Stimulated activated CD8-positive, alpha-beta memory T cell treated with anti-CD3 and anti-CD28 coated beads, Interleukin-7, amount 100 ng/mL, for 48 hours (primary cell): ENCODE results near the gene ADAMTS15.

Experiments
- DNase-seq, 2 donors: peaks; one replicate each; pipeline ENCODE4 v3.0.0-alpha.2; 2020; ENCODE audit warnings: low read depth in 1 of 2; ENCODE audit errors: extremely low read depth in 1 of 2

The ADAMTS15 gene

GRCh38 chr11:130418210-130418609 lies 30.2 kb upstream of the ADAMTS15 start:
- no peak for DNase-seq

DNA sequence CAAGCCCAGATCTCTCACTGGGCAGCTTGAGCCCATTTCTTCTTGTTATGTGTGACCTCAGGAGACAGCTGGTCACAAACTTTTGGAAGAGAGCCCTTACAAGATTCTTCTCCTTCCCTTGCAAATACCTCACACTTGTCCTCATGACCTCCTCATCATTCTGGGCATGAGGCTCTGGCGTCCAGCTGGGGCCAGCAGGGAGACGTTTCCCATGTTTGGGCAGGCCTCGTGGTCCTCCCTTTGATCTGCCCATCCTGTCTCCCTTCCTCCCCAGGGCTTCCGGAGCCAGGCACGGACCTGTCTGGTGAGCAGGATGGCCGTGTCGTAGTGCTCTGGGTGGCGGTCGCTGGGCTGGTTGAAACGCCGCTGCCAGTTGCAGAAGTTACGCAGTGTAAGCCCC lies 29.7 kb upstream of the ADAMTS15 start:
- DNase-seq, result no peak

DNA sequence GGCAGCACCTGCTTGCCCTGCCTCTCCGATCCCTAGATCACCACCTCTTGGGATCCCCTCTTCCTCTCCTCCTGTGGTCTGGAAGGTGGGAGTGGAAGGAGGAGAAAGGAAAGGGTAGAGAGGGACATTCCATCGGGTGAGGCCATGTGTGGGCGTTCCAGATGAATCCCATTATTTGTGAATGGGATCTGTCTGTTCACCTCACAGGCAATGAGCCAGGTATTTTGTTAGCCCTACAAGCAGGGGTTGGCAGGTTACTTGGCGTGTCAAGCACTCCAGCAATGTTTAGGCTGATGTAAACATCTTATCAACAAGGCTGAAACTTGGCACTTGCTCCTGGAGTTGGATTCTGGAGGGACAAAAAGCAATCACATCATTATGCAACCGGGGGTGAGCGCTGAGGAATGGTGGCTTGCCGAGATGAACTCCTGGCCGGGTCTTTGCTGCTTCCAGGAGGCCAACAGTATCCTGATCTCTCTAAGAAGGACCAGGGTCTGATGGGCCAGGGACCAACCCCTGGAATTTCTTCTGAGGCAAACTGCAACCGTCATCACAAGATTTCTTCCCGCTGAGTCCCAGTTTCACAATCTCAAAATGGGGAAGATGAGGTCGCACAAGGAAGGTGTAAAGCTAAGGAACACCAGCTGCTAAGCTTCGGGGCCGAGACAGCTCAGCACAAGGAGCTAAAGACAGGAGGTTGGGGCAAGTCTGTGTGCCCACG lies 27.8 kb upstream of the ADAMTS15 start:
- no peak for DNase-seq

- DNase-seq, result no peak
These were observed 27.3 kb upstream of the ADAMTS15 start for GRCh38 chr11:130421199-130421585.

DNA sequence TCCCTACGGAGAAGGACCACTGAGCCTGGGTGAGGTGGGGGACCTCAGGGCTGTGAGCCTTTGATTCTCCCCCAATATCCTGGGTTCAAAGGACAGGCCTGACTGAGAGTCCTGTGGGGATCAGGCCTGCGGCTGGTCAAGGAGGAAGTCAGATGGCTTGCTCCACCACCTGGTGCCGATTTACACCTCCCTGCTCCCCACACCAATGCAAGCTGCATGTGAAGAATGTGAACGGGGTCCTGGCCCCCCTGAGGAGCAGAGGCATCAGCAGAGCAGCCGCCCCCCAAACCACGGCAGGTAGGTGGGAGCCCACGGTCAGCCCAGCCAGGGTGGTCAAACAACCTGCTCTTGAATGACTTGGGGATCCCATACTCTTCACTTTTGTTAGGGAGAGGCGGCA lies 26.7 kb upstream of the ADAMTS15 start:
- DNase-seq, result no peak

DNA sequence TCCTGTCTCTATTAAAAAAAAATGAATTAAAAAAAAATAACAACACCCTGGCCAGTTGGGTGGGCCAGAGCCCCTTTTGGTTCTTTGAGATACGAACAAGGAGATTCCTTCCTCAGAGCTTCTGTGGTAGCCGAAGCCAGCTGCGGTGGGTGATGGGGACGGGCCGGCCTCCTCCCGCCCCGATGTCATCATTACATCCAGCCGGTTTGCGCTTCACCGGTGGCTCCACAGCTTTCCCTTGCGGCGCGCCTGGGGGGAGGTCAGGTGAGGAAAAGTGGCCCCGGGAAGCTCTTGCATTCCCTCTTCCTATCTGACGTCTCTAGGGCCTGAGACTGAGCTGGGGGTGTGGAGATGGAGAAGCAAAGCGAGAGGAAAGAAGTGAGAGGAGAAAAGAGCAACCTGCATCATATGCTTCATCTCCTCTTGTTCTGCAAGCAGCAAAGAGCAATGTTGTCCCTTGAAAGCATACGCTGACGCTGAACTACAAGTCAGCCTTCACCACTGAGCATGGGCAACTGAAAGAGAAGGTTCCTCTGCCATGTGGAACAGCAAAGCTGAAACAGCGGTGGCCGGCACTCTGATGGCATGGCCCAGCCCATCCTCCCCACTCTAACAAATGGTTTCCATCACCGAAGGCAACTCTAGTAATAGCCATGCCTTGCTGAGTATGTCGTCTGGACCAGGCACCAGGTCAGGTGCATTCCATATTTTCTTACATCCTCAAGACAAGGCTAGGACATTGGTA lies 26.0 kb upstream of the ADAMTS15 start:
- no peak for DNase-seq

- no peak for DNase-seq
These were observed 24.8 kb upstream of the ADAMTS15 start for GRCh38 chr11:130423541-130424142.

DNA sequence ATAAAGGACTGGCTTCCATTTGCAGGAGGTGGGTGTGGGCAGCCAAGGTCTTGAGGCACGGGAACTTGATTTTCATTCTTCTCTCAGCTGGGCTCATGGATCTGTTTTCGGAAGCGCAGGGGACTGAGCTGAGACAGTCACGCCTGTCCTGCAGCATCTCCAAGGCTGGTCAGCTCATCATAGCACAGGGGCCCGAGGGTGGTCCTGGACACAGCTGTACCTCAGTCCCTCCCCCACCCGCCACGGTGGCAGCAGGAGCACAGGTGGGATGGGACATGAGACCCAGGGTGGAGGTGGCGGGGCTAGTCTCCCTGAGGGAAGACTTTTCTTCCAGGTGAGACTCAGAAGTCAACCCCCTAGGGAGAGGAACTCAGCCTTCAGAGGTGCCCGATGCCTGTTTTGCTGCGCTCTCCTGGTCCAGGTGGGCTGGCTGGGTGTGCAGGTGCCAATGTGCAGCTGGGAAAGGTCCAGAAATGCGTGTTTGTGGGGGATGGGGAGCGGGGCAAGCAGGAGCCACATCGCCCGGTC lies 23.8 kb upstream of the ADAMTS15 start:
- DNase-seq, result no peak

DNA sequence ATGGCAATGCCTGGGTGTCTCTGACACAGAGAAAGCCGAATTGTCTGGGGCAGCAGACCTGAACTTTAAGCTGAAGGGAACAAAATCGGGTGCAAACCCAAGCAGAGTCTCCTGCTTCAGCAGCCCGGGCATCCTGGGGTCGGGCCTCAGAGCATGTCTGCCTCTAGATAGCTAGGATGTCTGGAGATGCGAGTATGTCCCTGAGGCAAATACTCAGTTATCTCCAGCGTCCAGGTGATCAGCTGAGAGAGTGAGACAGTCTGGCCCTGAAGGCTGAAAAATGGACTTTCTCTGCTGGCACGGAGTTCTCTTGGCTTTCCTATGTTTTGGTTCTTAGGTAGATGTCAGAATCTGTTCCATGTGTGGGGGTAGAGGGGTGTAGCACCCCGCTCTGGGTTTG lies 23.3 kb upstream of the ADAMTS15 start:
- DNase-seq, result no peak

- no peak for DNase-seq
These were observed 22.1 kb upstream of the ADAMTS15 start for GRCh38 chr11:130426223-130426836.

DNA sequence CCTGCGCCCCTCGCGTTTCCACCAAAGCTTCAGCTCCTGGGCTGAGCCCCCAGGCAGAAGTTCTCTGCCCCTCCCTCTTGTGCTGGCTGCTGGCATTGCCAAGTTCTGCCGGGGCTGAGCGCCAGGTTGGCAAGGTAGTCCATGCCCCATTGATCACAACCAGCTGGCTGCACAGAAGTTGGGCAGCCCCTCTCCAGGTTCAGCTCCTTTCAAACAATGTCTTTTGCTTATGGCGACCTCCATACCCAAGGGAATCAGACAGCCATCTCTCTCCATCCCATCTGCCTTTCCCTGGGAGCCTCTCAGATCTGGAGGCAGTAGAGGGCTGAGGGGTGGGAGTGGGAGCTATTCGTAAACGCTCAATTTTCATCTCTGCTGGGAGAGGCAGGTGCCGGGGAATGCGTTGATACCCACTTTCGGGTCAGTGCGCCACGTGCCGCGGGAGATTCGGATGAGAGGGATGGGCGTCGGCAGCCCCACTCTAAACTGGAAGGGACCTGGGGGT lies 21.6 kb upstream of the ADAMTS15 start:
- no peak for DNase-seq

- DNase-seq, result no peak
These were observed 20.7 kb upstream of the ADAMTS15 start for GRCh38 chr11:130427581-130428315.

- no peak for DNase-seq
These were observed 19.9 kb upstream of the ADAMTS15 start, which contains the start of gene ADAMTS8 for GRCh38 chr11:130428316-130429119. ADAMTS8 (minus strand) TSS chr11:130428609; CDS start chr11:130428286, 323 bp downstream.

- no peak for DNase-seq
These were observed 19.2 kb upstream of the ADAMTS15 start for GRCh38 chr11:130429120-130429681.

GRCh38 chr11:130429983-130430382 lies 18.5 kb upstream of the ADAMTS15 start:
- DNase-seq, result no peak

GRCh38 chr11:130431331-130431773 lies 17.1 kb upstream of the ADAMTS15 start:
- peak in 1 of 2 donors; percentile 49 for DNase-seq

DNA sequence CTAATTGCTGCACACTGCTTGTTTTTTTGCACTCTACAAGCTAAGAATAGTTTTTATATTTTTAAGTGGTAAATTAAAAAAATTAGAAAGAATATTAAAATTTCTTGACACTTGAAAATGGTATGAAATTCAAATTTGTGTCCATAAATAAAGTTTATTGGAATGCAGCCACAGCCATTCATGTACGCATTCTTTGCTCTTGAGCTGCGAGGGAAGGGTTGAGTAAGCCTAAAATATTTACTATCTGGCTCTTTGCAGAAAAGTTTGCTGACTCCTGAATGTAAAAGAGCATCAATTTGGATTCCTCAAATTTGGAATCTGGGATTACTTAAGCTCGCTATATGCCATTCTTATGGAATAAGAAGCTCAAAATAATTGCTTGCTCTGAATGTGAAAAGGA lies 16.6 kb upstream of the ADAMTS15 start:
- DNase-seq, result no peak

DNA sequence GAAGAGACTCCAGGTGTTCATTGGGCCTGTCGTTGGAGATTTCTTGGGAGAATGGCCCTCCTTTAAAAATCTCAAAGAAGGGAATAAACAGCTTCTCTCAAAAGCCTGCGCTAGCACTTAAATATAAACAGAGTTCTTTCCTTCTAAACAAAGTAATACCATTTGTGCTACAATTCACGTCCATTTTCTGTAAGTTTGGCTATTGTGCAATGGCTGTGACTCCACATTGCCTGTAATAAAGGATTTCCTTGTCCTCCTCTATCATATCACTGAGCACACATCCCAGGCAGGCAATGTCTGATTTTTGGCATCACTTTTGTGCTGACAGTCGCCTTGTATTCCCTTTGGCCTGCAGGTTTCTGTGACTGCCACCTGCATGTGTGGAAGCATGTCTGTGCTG lies 15.1 kb upstream of the ADAMTS15 start:
- DNase-seq, result no peak
